Naive thymus-derived CD4-positive, alpha-beta T cell (primary cell): ENCODE data around the gene GPC6. TPM values are rescaled to one million over a fixed set of nuclear protein-coding genes. Genes with fewer than 3 reads are reported as not detected.

Source experiments
- ATAC-seq: fragments of 150-1000 bp; cut with Tn5 transposase; 2 replicates; pipeline ENCODE4 v1.10.0; 2021; ENCODE audit warnings: mild to moderate bottlenecking, moderate library complexity
- CTCF ChIA-PET: fragments of 350-600 bp; sonication (Branson Sonifier 250); formaldehyde crosslinking; loops from one replicate; lab custom pipeline; 2021; ENCODE audit warnings: antibody characterized with exemption; lab: Charles Lee
- POLR2A ChIA-PET: fragments of 350-600 bp; sonication (Branson Sonifier 250); formaldehyde crosslinking; loops from one replicate; lab custom pipeline; 2021; ENCODE audit warnings: antibody characterized with exemption, inconsistent platforms; lab: Charles Lee
- DNase-seq, 9 donors: peaks; one replicate each; pipeline versions ENCODE4 v3.0.0 to v3.0.0-alpha.2; 2020 to 2022; ENCODE audit warnings: mixed read lengths in 1 of 9
- H3K27ac ChIP-seq: one replicate; pipeline ENCODE4 v1.7.0; 2013; ENCODE audit warnings: mild to moderate bottlenecking, low read depth, low read length, moderate library complexity
- H3K27me3 ChIP-seq, 2 donors: one replicate each; pipeline ENCODE4 v1.7.0; 2013; ENCODE audit warnings: low read length in 2 of 2, mild to moderate bottlenecking in 2 of 2, moderate library complexity in 2 of 2; ENCODE audit not compliant: control insufficient read depth in 2 of 2, insufficient read depth in 2 of 2
- H3K36me3 ChIP-seq, 3 experiments: 1 replicate in 2 of 3; 2 replicates in 1 of 3; pipeline ENCODE4 v1.7.0; 2013; ENCODE audit warnings: low read length in 3 of 3, mild to moderate bottlenecking in 3 of 3, moderate library complexity in 1 of 3; ENCODE audit not compliant: insufficient read depth in 3 of 3, control insufficient read depth in 2 of 3
- H3K4me1 ChIP-seq, 2 donors: one replicate each; pipeline ENCODE4 v1.7.0; 2013; ENCODE audit warnings: low read length in 2 of 2, mild to moderate bottlenecking in 2 of 2, moderate library complexity in 1 of 2; ENCODE audit not compliant: control insufficient read depth in 2 of 2, insufficient read depth in 2 of 2
- H3K4me3 ChIP-seq: 2 replicates; pipeline ENCODE4 v1.7.0; 2013; ENCODE audit warnings: mild to moderate bottlenecking, low read length
- H3K9me3 ChIP-seq, 3 experiments: 1 replicate in 2 of 3; 2 replicates in 1 of 3; pipeline ENCODE4 v1.7.0; 2013; ENCODE audit warnings: low read length in 3 of 3; ENCODE audit not compliant: control insufficient read depth in 2 of 3
- H3K27ac Mint-ChIP-seq, 9 donors: one replicate each; pipeline ENCODE4 v1.8.0; 2020 to 2022; ENCODE audit warnings: mixed read lengths in 9 of 9, mild to moderate bottlenecking in 8 of 9, moderate library complexity in 5 of 9, inconsistent platforms in 2 of 9
- H3K27me3 Mint-ChIP-seq, 5 donors: one replicate each; pipeline ENCODE4 v1.8.0; 2021 to 2022; ENCODE audit warnings: mixed read lengths in 5 of 5, mild to moderate bottlenecking in 1 of 5
- H3K36me3 Mint-ChIP-seq, 5 donors: one replicate each; pipeline ENCODE4 v1.8.0; 2020 to 2022; ENCODE audit warnings: mixed read lengths in 5 of 5, mild to moderate bottlenecking in 3 of 5, inconsistent platforms in 1 of 5
- H3K4me1 Mint-ChIP-seq, 7 donors: one replicate each; pipeline ENCODE4 v1.8.0; 2020 to 2022; ENCODE audit warnings: mixed read lengths in 7 of 7, mild to moderate bottlenecking in 3 of 7, inconsistent platforms in 1 of 7
- H3K4me3 Mint-ChIP-seq, 10 donors: one replicate each; pipeline ENCODE4 v1.8.0; 2020 to 2022; ENCODE audit warnings: mild to moderate bottlenecking in 10 of 10, mixed read lengths in 10 of 10, moderate library complexity in 6 of 10, inconsistent platforms in 2 of 10
- H3K9me3 Mint-ChIP-seq, 11 donors: one replicate each; pipeline ENCODE4 v1.8.0; 2020 to 2022; ENCODE audit warnings: mixed read lengths in 11 of 11, mild to moderate bottlenecking in 4 of 11, inconsistent platforms in 1 of 11, moderate library complexity in 1 of 11
- intact Hi-C, 2 donors: fragments of 100-400 bp; cut with micrococcal nuclease; formaldehyde crosslinking; loops; one replicate each; pipeline ENCODE4 v1.15.1; 2023
- polyA plus RNA-seq, 2 donors: library from polyadenylated mRNA; unstranded; fragments of 300-500 nt; fragmentation: Illumina TruSeq; gene quantifications; one replicate each; pipeline ENCODE4 v1.2.3, GENCODE V29; 2021
- total RNA-seq, 6 experiments: library from RNA in 5 of 6; stranded (reverse) in 5 of 6; gene quantifications; 1 replicate in 5 of 6; 2 replicates in 1 of 6; pipeline ENCODE4 v1.2.3 and lab custom pipeline; 2021 to 2026

The GPC6 gene
- total and polyA plus RNA-seq, 7 experiments from 2014 or later, result not detected

DNA sequence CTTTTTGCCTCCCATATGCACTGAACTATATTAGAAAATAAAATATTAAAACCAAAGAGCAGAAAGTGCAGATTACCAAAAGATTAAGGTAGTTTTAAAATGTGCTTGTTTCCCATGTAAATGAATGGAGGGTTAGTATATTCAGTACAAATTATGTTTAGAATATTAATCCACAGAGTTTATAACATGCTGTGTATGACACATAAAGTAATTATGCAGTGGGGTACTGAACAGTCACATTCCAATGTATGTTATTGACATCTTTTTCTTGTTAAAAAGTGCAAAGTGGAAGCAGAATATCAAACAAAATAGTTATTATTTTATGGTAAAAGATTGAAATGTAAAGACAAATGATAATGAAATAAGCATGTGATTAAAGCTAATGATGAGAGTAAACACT is 79.3 kb downstream of the GPC6 start:
- no peaks in the 10 kb centered on the region for H3K36me3 ChIP-seq
- POLR2A ChIA-PET, result no interaction called here
- Mint-ChIP-seq H3K36me3 (no peaks in the 10 kb centered on the region), H3K27me3 (no peaks in the 10 kb centered on the region), H3K9me3 (peaks cover 0 to 6% (median 0%) of the 10 kb centered on the region in 11 donors), H3K4me1 (no peaks in the 10 kb centered on the region), H3K4me3 (no peak overlapping the region), H3K27ac (no peak overlapping the region)
- no peaks in the 10 kb centered on the region for H3K9me3 ChIP-seq
- ATAC-seq, result no peak
- intact Hi-C loops, result no loop called here
- no peak overlapping the region for H3K4me3 ChIP-seq
- DNase-seq, result no peak
- CTCF ChIA-PET, result no interaction called here
- no peaks in the 10 kb centered on the region for H3K4me1 ChIP-seq
- no peak overlapping the region for H3K27ac ChIP-seq
- H3K27me3 ChIP-seq, result no peaks in the 10 kb centered on the region

DNA sequence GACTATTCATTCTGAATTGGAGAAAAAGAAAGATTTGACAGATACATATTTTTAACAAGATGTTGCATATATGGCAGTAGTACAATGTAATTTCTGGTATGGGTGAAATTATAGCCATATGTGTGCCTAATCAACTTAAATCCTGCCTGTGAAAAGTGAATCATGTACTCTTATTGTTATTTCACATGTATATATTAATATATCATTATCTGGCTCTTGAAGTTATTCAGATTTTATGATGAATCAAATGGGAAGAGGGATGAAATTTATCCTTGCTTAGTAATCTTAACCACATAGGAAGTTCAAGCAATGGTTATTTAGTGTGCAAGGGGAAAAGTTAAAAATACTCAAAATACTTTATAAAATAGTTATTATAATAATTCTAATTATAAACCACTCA is 80.5 kb downstream of the GPC6 start:
- H3K4me3 ChIP-seq, result no peak overlapping the region
- no peaks in the 10 kb centered on the region for H3K27me3 ChIP-seq
- H3K4me1 ChIP-seq, result no peaks in the 10 kb centered on the region
- no peak for ATAC-seq
- CTCF ChIA-PET, result no interaction called here
- no peaks in the 10 kb centered on the region for H3K9me3 ChIP-seq
- H3K4me3 Mint-ChIP-seq, result no peak overlapping the region
- H3K36me3 ChIP-seq, result no peaks in the 10 kb centered on the region
- intact Hi-C loops, result no loop called here
- H3K27ac Mint-ChIP-seq, result no peak overlapping the region
- no peaks in the 10 kb centered on the region for H3K36me3 Mint-ChIP-seq
- H3K27ac ChIP-seq, result no peak overlapping the region
- DNase-seq, result no peak
- H3K27me3 Mint-ChIP-seq, result no peaks in the 10 kb centered on the region
- POLR2A ChIA-PET, result no interaction called here
- peaks cover 0 to 6% (median 0%) of the 10 kb centered on the region in 11 donors for H3K9me3 Mint-ChIP-seq
- H3K4me1 Mint-ChIP-seq, result no peaks in the 10 kb centered on the region

DNA sequence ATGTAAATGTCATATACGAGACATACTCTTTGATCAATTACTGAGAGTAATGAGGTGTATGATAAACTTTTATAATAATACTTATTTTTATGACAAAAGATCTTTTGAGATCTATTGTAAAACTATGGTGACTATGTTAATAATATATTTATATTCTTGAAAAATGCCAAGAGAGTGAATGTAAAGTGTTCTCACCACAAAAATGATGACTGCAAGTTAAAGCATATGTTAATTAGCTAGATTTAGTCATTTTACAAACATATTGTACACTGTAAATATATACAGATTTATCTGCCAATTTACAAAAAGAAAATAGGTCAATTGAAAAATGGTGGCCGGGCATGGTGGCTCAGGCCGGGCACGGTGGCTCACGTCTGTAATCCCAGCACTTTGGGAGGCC is 81.0 kb downstream of the GPC6 start:
- Mint-ChIP-seq H3K27ac (no peak overlapping the region), H3K36me3 (no peaks in the 10 kb centered on the region), H3K9me3 (peaks cover 0 to 6% (median 0%) of the 10 kb centered on the region in 11 donors), H3K4me3 (no peak overlapping the region), H3K27me3 (no peaks in the 10 kb centered on the region), H3K4me1 (no peaks in the 10 kb centered on the region)
- POLR2A ChIA-PET, result no interaction called here
- DNase-seq (no peak), ATAC-seq (no peak)
- H3K9me3 ChIP-seq, result no peaks in the 10 kb centered on the region
- no peak overlapping the region for H3K4me3 ChIP-seq
- intact Hi-C loops, result no loop called here
- H3K4me1 ChIP-seq, result no peaks in the 10 kb centered on the region
- no peak overlapping the region for H3K27ac ChIP-seq
- no peaks in the 10 kb centered on the region for H3K27me3 ChIP-seq
- H3K36me3 ChIP-seq, result no peaks in the 10 kb centered on the region
- CTCF ChIA-PET, result no interaction called here

DNA sequence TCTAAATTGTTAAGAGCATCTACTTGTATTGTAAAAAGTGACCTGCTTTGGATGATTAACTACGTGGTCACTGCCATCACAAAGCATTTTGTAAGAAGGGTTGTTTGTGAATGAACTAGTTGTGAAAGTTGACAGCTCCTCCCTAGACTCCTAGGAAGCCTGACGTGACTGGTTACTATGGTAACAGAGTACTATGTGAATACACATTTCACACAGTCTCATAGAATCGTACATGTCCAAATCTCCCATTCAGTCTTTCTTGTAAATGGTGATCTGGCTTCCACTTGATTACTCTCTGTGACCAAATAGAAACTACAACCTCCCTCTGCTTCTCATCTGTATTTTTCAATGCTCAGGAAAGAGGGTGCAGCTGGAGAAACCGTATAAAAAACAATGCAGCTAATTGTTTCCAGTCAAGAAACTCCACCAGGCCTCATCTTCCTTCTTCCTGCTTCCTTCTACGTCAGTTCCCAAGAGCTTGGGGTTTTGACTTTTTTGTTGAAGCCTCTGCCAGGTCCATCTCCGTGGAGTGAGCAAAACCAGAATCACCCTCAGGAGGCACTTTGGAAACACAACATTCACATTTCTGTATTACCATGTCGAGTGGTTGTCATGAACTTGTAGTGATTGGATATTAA is 83.4 kb downstream of the GPC6 start:
- no peaks in the 10 kb centered on the region for H3K4me1 ChIP-seq
- H3K36me3 ChIP-seq, result no peaks in the 10 kb centered on the region
- Mint-ChIP-seq H3K9me3 (peaks cover 0 to 9% (median 0%) of the 10 kb centered on the region in 11 donors), H3K27ac (no peak overlapping the region), H3K4me1 (no peaks in the 10 kb centered on the region), H3K4me3 (no peak overlapping the region), H3K36me3 (no peaks in the 10 kb centered on the region), H3K27me3 (no peaks in the 10 kb centered on the region)
- no peak overlapping the region for H3K27ac ChIP-seq
- ATAC-seq (no peak), DNase-seq (no peak)
- intact Hi-C loops, result no loop called here
- POLR2A ChIA-PET, result no interaction called here
- no peaks in the 10 kb centered on the region for H3K9me3 ChIP-seq
- no peaks in the 10 kb centered on the region for H3K27me3 ChIP-seq
- H3K4me3 ChIP-seq, result no peak overlapping the region
- CTCF ChIA-PET, result no interaction called here

DNA sequence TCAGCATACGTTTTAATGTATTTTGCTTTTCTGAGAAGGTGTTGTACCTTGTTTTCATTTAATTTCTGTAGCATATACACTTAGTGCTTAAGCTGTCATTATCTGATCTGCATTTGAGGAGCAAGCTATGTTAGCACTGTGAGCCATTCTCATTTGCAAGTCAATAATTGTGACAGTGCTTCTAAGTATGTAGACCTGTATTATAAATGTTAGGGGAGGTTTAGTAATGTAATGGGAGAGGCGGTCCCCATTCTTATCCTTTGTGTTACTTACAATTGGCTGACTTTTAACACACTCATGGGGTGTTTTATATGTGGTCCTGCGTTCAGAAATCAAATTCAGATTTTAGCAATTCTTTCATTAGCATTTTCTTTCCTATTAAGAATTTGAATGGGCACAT is 90.2 kb downstream of the GPC6 start:
- CTCF ChIA-PET, result no interaction called here
- intact Hi-C loops, result no loop called here
- no peak overlapping the region for H3K4me3 ChIP-seq
- POLR2A ChIA-PET, result no interaction called here
- no peaks in the 10 kb centered on the region for H3K27me3 ChIP-seq
- no peaks in the 10 kb centered on the region for H3K4me1 ChIP-seq
- Mint-ChIP-seq H3K9me3 (peaks cover 0 to 7% (median 0%) of the 10 kb centered on the region in 11 donors), H3K27me3 (peaks cover 0 to 12% (median 6%) of the 10 kb centered on the region in 5 donors), H3K27ac (no peak overlapping the region), H3K4me3 (no peak overlapping the region), H3K4me1 (no peaks in the 10 kb centered on the region), H3K36me3 (no peaks in the 10 kb centered on the region)
- H3K9me3 ChIP-seq, result no peaks in the 10 kb centered on the region
- DNase-seq (no peak), ATAC-seq (no peak)
- no peak overlapping the region for H3K27ac ChIP-seq
- no peaks in the 10 kb centered on the region for H3K36me3 ChIP-seq

DNA sequence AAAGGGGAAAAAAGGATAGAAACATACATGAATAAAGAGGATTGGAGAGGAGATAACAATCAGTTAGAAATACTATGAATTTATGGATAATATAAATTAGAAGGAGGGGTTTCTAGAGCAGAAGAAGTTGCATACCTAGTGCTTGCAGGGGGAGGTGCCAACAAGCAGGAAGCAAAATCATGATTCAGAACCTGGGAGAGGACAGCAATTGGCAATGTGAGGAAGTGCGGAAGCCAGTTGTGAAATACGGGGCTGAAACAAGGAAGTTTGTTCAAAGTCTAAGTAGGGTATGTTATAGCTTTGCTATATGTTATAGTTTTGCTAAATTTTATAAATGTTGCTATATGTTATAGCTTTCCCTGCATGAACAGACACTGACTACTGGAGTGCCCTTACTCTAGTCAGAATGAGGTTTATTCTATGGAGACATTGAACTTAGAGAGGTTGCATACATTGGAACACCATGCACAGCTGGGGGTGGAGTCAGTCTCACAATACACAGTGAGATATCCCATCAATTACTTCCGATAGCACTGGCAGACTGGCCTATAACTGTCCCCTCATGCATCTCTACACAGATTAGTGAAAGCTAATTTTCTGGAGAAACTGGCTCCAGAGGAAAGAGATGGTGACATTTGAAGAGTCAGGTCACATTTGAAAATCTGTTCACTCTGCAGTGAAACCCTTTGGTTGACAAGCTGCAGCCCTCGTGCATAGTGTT is 92.1 kb downstream of the GPC6 start:
- no peaks in the 10 kb centered on the region for H3K9me3 ChIP-seq
- Mint-ChIP-seq H3K36me3 (no peaks in the 10 kb centered on the region), H3K27me3 (peaks cover 0 to 12% (median 6%) of the 10 kb centered on the region in 5 donors), H3K9me3 (peaks cover 0 to 11% (median under 1%) of the 10 kb centered on the region in 11 donors), H3K4me3 (no peak overlapping the region), H3K4me1 (no peaks in the 10 kb centered on the region), H3K27ac (no peak overlapping the region)
- no peak for DNase-seq
- intact Hi-C loops, result no loop called here
- ChIA-PET POLR2A (no interaction called here), CTCF (no interaction called here)
- H3K4me1 ChIP-seq, result no peaks in the 10 kb centered on the region
- H3K27ac ChIP-seq, result no peak overlapping the region
- H3K27me3 ChIP-seq, result no peaks in the 10 kb centered on the region
- no peak for ATAC-seq
- H3K36me3 ChIP-seq, result no peaks in the 10 kb centered on the region
- H3K4me3 ChIP-seq, result no peak overlapping the region

DNA sequence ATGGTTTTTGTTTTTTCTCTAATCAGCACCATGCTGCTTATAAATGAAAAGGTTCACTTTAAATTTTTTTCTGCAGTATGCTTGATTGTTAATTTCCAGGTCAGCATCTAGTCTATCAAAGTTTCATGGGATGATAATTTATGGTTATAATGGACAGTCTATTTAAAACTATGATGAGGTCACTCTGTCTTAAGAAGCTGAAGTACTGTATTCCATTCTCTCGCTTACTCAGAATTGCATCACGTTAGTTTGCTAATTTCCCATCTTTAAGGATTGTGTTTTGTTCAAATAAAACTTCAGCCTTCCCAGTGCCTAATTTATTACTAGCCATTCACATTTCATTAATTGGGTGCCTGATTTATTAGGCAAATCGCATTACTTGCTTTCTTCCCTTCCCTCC is 94.3 kb downstream of the GPC6 start:
- DNase-seq (no peak), ATAC-seq (no peak)
- H3K4me1 Mint-ChIP-seq, result no peaks in the 10 kb centered on the region
- no peaks in the 10 kb centered on the region for H3K36me3 Mint-ChIP-seq
- Histone ChIP-seq H3K36me3 (no peaks in the 10 kb centered on the region), H3K27ac (no peak overlapping the region), H3K4me3 (no peak overlapping the region), H3K9me3 (no peaks in the 10 kb centered on the region), H3K27me3 (no peaks in the 10 kb centered on the region), H3K4me1 (no peaks in the 10 kb centered on the region)
- ChIA-PET CTCF (no interaction called here), POLR2A (no interaction called here)
- H3K27me3 Mint-ChIP-seq, result peaks cover 0 to 16% (median 6%) of the 10 kb centered on the region in 5 donors
- no peak overlapping the region for H3K27ac Mint-ChIP-seq
- no peak overlapping the region for H3K4me3 Mint-ChIP-seq
- peaks cover 0 to 11% (median 1%) of the 10 kb centered on the region in 11 donors for H3K9me3 Mint-ChIP-seq
- intact Hi-C loops, result no loop called here
